GM19035 (cell line): ENCODE data around the gene HOXA3.

Experiments
- ATAC-seq: cut with Tn5 transposase; IDR thresholded peaks from one replicate; pipeline ENCODE4 v1.9.1; 2021; ENCODE audit not compliant: unreplicated experiment

HOXA3 gene

DNA sequence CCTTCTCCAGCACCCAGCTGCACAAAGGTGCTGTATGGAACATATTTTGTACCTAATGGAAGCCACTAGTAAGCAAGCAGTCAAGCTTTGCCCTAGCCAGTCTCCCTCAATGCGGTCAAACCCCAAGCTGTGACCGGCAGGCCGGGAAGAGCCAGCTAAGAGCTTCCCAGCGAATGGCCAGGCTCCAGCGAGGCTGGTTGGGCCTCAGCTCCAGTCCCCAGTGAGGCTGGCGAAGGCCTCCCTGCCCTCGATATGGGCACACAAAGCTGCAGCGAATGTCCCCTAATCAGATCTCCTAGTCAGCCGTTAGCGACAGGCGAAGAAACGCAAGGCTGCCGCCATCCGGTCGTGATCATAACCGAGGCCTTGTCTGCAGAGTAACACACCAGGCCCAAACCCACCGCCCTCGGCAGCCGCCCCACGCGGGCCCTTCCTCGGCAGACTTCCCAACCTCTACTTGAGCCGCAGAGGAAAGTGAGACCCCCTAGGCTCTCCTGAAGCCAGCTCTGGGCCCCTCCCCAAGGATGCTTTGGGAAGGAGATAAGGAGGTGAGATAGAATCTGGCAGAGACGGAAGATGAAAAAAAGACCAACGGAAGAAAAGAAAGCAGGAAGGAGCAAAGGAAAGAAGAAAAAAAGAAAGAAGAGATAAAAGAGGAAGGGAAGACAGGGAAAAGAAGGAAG, 16.0 kb upstream of the HOXA3 start:
- ATAC-seq, result no peak

DNA sequence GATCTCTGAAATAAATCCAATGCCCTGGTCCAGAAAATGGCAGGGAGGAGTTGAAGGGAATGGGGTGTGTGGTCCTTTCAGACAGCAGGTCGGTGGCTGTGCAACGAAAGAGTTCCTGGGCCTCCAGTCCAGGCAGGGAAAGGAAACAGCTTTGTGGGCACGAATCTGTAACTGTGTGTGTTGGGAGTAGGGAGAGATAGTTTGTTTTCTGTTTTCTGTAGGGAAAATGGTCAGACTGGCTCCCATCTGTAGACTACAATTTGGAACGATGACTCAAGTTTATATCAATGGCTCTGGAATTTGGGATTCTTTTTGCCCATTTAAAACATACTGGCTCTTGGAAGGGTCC, 15.5 kb upstream of the HOXA3 start:
- no peak for ATAC-seq

DNA sequence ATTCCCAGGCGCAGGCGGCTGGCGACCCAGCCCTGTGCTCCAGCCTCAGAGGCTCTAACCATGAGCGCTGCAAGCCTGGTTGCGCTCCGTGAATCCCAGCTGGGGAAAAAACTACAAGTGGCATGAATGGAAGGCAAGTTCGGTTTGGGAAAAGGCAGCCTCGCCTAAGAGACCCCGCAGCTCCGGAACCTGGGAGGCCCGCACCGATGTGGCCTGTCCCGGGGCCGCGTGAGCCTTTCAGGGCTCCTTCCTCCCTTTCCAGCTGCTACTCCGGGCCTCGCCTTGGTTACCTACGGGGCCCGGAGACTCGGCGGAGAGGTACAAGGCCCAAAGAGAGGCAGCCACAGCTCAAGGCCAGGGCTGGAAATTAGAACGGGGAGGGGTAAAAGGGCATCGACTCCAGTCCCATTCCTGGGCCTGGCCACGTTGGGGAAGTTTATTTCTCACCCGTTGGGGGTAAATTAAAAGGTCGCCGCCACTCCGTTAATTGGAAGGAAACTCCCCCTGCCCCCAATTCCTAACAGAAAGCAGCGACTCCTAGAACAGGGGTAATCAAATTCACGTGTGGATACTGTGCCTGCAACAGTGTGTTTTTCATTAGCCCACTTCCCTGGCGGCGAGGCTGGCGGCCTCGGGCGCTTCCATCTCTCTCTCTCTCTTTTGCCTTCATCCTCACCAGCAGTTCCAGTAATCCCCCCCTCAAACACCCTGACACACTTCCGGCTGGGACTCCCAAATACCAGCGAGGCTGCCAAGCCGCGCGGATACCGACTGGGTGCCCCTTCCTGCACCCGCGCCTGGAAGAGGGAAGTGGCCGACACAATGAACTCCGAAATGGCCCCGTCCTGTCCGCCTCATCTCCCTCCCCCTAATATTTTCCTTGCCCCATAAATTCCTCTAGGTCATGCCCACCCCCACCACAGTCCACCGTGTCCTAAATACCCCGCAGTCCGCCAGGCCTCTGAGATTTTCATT, 14.4 kb upstream of the HOXA3 start:
- ATAC-seq, result no peak

DNA sequence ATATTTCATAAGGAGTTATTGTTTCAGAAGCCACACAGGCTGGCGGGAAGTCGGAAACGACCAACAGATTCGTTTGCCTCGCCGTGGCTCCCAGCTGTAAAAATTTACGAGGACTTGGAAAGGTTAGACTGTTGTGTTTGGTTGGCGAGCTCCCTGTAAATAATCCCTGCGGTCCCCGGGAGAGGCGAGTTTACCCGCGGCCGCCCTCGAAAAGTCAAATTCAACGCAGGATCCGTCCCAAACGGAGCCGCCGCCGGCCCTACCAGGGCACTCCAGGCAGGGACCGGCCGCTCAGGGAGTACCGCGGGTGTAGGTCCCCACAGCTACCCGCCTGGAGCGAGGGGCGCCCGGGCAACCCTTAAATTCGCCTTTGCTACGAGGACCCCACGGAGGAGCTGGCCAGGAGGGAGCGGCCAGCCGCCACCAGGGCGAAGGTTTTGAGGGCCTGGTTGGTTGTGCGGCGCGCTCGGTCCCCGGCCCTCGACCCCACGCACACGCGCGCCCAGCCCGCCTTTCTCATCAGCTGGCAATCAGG, 13.7 kb upstream of the HOXA3 start:
- no peak for ATAC-seq

DNA sequence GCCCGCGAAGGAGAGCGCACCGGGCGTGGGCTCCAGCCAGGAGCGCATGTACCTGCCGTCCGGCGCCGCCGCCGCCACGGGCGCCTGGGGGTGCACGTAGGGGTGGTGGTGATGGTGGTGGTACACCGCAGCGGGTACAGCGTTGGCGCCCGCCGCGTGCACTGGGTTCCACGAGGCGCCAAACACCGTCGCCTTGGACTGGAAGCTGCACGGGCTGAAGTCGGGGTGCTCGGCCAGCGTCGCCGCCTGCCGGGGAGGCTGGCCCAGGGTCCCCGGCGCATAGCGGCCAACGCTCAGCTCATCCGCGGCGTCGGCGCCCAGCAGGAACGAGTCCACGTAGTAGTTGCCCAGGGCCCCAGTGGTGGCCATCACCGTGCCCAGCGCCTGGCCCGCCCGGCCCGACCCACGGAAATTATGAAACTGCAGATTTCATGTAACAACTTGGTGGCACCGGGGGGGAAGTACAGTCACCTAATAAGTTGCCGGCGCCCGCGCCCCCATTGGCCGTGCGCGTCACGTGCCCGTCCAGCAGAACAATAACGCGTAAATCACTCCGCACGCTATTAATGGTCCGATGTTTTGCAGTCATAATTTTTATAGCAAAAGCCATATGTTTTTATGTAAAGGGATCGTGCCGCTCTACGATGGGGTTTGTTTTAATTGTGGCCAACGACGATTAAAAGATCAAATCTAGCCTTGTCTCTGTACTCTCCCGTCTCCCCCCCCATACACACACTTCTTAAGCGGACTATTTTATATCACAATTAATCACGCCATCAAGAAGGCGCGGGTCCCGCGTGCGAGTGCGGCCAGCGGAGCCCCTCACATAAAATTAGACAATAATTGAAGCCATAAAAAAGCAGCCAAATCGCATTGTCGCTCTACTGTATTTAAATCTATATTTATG, 13.0 kb upstream of the HOXA3 start, which contains the start of gene HOXA9:
TSS of gene HOXA9 (minus strand) at position 449 of the 907 bp plus-strand sequence. CDS start at position 369, 80 bp downstream.
- ATAC-seq, result no peak

DNA sequence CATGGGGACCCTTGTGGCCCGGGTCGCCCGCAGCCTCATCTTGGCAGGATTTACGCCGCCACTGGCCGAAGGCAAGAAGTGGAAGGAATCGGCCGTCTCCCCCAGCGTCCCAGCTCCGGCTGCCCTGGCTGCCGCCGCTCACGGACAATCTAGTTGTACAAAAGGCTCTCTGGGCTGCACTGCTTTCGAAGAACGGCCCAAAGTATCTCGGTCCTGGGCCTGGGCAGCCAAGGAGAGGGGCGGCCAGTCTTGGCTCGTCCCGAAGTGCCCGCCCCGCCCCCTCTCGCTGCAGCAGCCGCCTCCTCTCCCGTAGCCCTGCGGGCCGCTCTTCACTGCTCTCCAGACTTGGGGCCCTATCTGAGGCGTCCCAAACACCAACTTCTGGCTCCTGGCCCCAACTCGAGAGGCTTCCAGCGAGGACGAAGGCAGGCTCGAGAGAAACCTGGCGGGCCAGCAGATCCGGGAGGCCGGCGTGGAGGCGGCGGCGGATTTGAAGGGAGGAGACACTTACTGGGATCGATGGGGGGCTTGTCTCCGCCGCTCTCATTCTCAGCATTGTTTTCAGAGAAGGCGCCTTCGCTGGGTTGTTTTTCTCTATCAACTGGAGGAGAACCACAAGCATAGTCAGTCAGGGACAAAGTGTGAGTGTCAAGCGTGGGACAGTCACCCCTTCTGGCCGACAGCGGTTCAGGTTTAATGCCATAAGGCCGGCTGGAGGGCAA, 12.1 kb upstream of the HOXA3 start:
- no peak for ATAC-seq

DNA sequence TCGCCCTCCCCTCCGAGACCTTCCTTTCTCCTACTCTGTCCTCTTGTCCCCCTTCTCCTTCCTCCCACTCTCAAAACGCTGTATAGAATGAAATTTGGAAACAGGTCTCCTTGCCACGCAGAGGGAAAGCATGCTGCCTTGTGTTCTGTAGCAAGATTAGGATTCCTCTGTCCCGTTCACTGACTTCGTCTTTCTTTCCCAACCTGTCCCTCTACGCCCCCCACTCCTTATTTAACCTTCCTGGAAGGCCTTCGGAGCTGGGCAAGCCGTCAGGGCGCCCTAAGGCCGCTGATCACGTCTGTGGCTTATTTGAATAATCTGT, 11.6 kb upstream of the HOXA3 start:
- no peak for ATAC-seq

DNA sequence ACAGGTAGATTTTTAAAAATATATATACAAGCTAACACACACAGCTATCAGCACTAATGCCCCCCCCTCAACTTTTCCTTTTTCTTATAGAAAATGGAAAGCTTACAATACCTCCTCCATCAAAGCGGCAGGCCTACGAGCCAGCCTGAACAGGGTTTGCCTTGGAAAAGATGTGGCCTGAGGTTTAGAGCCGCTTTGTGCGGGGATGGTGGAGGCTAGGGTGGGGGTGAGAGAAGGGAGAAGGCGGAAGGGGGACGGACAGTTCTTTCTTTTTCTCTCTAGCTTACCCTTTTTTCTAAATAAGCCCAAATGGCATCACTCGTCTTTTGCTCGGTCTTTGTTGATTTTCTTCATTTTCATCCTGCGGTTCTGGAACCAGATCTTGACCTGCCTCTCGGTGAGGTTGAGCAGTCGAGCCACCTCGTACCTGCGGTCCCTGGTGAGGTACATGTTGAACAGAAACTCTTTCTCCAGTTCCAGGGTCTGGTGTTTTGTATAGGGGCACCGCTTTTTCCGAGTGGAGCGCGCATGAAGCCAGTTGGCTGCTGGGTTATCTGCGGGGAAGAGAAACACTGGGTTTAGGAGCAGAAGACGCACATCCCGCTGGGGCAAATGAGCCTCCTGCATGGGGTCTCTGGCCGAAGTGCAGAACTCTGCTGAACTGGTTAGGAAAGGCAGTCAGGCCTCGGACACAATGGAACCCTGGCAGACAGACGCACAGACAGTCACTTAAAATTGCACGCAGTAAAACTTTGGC, 11.1 kb upstream of the HOXA3 start:
- no peak for ATAC-seq

DNA sequence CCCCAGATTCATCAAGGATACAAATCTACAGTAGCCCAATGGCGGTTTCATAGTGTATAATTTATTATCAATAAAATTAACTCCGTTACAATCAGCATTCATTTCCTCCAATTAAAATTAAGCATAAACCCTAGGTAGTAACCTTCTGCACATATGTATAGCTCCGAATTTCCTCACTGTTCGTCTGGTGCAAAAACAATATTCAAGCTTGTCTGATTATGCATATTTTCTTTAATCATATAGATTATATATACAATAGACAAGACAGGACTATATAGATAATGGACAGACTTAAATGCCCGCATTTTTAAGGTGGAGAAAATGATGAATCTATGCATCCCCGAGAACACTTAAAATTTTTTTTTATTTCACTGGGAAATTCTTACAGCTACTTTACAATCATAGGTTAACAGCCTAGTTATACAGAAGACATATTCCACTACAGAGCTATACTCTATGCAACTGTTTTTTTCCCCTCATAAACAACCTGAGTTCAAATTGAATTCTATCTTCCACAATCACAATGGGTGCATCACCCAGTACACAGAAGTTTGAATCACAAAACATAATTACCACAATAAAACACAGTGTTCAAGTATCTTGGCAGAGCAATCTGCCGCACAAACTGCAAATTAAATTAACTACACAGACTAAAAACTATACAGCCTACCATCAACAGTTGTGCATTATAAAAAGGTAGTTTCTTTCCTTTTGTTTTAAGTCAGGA, 10.3 kb upstream of the HOXA3 start:
- no peak for ATAC-seq

DNA sequence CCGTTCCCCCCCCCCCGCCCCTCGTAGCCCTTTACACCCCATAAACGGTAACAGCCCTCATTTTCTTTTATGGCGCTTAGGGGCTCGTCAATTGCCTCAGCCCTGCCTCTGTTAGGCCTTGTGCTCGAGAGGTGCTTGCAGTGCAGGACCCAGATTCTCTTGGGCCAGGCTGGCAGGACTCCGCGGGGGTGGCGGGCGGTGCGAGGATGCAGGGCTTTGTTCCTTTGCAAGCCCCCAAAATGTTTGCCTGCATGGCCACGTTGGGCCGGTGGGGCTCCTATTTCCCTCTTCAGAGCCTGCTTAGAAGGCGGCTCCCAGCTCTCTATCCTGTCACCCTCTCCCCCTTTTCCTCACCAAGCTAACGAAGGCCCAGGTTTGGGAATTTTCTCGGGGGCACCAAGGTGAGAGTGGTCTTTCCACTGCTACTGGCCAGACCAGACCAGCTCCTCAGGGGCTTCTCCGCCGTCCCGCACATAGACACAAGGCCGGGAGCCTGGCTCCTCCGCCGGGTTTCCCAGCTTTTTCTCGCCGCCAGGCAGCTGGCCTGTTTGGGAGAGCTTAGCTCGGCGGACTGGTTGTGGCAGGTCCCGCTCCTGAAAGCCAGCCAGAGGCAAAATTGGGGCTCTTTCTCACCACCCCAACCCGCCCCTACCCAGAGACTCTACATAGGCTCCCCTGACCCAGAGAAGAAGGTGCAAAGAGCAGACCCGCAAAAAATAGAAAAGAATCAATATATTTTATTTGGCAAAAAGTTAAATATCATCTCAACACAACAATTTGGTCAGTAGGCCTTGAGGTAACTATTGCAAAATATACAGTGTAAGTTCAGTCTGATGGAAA, 9.6 kb upstream of the HOXA3 start:
- ATAC-seq, result no peak

DNA sequence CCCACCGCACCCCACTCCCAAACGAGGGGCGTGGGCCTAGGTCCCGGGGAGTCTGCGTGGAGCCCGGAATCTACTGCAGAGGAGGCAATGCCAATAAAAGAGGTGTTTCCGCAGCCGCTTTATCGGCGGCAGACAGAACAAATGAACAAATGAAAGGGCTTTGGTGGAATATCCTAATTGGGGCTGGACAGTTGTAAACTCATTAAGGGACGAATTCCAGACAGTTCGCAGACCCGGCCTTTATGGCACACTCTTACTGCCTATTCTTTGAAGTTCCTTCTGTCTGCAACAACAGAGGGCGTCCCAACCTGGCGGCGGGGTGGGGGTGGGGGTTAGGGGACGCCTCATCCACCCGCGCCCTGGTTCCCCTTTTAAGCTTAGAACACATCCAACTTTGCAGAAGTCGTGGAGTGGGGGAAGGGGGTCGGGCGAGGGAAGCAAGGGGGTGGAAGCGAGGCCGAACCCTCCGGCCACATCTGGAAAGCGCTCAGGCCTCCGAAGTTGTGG, 8.9 kb upstream of the HOXA3 start:
- ATAC-seq, result no peak

DNA sequence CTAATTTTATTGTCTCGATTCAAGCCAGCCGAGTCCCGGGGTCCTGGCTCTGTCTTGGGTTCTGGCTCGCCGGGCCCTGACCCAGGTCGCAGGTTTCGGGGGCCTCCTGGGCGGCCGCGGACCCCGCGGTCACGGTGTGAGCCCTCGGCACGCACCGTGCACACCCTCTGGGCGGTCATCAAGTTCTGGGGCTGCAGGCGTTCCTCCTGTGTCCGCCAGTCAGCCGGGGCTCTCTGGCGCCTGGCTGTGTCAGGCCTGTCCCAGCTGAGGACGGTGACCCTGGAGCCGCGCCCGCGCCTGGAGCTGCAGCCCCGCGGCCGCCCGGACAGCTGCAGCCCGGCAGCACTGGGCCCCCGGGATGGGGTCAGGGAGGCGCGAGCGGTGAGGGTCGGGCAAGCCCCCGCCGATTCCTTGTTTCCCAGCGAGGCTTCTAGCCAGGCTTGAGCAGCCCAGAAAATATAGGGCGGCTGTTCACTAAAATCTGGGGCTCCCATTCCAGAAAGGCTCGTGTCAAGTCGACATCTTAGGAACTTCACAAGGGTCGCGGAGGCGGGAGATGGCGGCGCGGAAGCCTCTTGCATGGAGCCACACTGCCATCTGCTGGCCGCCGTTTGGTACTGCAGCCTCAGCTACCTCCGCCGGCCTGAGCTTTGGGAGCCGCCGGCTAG, 8.3 kb upstream of the HOXA3 start:
- ATAC-seq, result peak; percentile 65

DNA sequence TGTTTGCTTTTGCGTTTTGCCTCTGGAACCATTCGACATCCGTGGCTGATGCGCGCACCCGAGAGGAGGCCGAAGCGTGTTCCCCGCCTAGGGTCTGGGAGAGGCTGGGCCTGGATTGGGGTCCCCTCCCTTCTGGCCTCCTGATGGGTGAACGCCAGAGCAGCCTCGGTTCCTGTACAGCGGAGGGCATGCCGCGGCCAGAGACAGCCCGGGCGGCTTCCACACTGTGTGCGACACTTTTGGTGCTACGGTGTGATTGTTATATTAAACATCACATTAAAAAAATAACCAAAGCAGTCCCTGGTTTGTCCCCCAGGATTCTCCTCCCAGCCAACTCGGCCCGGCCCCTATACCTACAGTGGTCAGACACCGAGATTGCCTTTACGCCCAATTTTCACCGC, 7.8 kb upstream of the HOXA3 start:
- ATAC-seq, result no peak

DNA sequence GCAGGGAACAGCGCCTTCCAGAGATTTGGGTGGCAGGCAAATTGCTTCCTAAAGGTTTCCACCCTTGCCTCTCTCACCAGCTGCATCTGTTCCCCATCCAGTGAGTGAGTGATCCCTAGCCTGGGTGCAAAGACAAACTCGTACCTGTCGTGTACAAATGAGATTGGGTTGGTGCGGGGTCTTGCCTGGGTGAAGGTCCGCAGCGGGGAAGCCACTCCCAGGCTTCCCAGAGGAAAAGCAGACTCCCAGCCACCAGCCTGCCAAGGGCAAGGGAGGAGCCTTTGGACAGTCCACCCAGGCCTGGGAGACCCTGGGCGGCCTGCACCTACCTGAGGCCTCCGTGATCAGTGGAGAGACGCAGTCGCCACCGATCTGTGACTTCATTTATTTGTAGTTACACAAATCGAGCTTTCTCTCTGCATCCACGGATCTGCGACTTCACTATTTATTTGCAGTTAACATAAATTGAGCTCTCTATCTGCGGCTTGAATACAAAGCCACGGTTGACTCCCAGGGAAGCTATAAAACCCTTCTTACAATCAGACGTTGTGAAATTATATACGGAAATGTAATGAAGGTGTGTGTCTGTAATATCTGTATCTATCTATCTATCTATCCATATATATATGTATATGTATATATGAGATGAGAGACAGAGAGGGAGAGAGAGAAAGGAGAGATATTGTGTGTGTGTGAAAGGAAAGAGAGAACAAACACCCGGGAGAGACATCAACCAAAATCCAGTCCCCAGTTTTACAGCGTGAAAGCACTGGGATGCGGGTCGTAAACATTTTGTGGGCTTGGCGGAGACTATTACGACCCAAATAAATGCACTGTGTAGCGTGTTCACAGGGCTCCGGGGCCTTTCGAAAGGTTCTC, 7.1 kb upstream of the HOXA3 start:
- ATAC-seq, result no peak

DNA sequence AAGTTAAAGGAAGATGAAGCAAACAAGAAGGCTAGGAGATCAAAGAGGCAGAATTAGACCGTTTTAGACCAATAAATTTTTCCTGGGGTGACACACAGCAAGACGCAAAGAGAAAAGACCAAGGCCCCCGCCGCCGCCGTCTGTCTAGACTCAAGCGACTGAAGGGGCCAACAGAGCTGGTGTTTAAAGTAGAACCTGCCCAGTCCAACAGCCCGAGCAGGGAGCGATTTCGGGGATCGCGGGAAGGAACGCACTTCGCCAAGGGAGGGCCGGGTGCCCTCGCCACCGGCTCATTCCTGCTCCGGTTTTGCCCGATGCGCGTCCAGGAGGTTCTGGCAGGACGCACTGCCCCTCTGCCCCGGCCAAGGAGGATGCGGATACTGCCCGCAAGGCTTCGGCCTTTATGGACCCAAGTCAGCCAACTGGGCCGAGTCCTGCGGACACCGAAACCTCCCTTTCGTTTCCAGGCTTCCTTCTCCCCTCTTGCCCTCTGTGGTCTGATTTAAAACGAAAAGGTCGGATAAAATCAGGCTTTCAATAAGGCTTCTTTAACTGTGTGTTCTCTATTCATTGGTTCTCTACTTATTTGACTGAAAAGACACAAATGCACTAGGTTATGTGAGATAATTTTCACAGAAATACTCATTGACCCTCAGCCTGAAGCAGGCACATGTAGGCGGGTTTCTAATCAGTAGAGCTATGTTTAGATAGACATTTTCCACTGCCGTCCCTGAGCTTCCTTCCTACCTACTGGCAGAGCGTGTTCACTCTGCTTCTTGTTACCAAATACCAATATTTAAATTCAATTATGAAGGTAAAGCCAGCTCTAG, 6.3 kb upstream of the HOXA3 start:
- no peak for ATAC-seq
